Measurements from ENCODE around the gene OPRL1.
"Not testable (repeated sequence)": the region's sequence is repeated elsewhere in the genome, so short reads cannot be mapped to it uniquely, and the experiment has no call there.

The OPRL1 gene

DNA sequence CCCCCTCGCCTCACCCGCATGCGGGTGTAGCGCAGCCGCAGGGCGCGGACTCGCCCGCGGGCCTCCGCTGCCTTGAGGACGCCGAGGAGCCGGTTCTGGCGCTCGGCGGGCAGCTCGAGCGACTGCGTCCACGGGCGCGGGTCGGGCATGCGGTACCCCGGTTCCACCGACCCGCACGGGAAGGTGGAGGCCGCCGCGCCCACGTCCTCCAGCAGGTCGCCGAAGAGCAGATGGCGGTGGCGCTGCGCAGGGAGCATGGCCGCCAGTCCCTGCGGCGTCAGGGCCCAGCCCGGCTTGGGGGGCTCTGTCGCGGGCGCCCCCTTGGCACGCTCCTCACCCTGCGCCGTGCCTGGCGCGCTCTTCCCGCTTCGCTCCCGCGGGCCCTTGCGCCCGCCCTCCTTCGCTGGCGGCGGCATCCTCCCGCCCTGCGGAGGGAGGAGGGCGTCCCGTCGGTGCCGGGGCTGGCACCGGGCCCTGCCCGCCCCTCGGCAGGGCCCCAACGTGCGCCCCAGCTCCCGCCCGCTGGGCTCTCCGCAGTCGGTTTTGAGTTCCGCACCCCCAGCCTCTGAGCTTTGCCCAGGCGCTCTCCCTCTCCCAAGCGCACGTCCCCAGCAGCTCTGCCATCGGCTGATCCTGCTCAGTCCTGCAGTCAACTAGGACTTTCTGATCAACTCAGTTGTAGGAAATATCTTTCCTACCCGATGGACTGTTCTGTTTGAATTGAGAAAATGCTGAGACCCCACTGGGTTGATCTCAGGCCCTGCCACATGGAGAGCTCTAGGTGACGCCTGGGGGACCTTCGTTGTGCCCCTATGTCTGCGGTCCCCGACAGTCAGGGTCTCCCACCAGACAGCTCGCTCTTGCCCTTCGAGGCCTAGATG is 4.2 kb downstream of the OPRL1 start, which contains the start of gene LKAAEAR1:
Gene LKAAEAR1 (minus strand): TSS at position 595 of the 881 bp plus-strand sequence. CDS start 179 bp downstream, at position 416.
- no peak for DNase-seq (ENCODE audit: low read depth in 2 of 2)

DNA sequence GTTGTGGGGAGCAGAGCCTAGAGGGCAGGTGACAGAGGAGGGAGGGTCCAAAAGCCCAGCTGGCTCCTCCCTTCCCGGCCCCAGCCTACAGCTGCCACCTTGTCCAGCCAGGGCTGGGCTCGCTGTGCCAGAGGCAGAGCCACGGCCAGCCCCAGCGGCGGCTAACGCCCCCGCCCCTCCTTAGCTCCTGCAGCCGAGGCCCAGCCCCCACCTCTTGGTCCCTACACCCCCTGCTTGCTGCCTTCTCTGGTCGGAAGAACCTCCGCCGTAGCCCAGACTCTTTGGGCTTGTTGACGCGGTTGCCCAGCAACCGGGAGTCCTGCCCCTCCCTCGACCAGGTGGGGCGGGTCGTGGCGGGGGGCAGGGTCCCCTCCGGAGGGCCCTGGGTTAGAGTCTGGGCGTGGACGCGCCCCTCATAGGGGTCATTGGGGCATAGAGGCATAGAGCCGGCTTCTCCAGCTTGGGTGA is 4.8 kb downstream of the OPRL1 start:
- no peak for DNase-seq (ENCODE audit: low read depth in 2 of 2)

DNA sequence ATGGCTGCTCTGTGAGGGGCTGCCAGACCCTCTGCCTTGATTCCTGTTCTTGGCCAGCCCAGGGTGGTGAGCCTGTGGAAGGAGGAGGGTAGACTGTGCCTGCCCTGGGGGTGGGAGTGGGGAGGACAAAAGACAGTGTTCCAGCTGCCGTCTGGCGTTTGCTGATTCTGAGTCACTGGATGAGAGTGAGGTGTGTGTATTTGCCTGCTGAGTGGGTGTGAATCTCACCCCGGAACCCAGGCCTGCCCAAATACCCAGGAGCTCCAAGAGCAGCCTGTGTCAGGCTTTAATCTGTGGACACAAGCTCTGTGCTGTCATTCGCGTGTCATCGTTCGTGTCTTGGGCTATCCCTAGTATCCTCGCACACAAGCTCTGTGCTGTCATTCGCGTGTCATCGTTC is 6.9 kb downstream of the OPRL1 start:
- no peak for DNase-seq (ENCODE audit: low read depth in 2 of 2)

DNA sequence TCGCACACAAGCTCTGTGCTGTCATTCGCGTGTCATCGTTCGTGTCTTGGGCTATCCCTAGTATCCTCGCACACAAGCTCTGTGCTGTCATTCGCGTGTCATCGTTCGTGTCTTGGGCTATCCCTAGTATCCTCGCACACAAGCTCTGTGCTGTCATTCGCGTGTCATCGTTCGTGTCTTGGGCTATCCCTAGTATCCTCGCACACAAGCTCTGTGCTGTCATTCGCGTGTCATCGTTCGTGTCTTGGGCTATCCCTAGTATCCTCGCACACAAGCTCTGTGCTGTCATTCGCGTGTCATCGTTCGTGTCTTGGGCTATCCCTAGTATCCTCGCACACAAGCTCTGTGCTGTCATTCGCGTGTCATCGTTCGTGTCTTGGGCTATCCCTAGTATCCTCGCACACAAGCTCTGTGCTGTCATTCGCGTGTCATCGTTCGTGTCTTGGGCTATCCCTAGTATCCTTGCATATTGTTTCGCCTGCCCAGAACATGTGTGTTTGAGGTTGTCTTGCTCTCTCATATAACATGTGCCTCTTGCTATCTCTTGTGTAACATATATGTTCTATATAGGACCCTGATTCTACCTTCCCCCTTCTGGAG is 7.4 kb downstream of the OPRL1 start:
- not testable (repeated sequence) for DNase-seq (ENCODE audit: low read depth in 2 of 2)

DNA sequence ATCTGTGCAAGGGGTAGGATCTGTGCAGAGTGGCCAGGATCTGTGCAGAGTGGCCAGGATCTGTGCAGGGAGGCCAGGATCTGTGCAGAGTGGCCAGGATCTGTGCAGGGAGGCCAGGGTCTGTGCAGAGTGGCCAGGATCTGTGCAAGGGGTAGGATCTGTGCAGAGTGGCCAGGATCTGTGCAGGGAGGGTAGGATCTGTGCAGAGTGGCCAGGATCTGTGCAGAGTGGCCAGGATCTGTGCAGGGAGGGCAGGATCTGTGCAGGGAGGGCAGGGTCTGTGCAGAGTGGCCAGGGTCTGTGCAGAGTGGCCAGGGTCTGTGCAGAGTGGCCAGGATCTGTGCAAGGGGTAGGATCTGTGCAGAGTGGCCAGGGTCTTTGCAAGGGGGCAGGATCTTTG is 8.7 kb downstream of the OPRL1 start:
- DNase-seq (ENCODE audit: low read depth in 2 of 2): not testable (repeated sequence)

DNA sequence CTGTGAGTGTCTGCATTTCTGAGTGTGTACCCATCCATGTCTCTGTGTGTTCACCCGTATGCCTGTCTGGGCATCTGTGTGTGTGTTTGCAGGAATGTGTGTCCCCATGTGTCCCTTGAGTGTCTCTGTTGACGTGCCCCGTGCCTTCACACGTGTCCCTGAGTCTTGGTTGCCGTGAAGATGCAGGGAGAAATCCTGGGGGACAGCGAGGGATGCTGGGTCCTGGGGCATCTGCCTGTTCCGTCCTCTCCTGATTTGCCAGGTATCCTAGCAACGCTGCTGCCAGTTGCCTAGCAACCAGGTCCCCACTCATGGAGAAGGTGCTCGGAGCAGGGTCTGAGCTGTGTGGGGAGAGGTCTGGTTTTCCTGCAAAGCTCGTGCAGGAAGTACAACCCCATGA is 10.3 kb downstream of the OPRL1 start:
- DNase-seq (ENCODE audit: low read depth in 2 of 2): no peak

DNA sequence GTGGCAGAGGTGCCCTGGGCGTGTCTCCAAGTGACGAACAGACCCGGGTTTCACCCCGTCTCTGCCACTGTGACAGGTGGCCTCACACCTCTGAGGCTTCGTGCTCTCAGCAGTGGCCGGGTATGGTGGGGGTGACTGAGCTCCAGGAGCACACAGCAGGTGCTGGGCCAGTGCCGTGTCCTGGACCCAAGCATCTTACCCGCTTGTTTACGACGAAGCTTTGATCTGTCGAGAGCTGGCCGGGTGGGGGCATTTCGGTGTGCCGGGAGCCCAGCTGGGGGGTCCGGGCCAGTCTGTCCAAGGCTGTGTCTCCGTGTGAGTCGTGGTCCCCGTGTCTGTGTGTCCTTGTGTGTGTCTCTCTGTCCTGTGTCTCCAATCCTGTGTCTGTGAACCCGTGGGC is 11.5 kb downstream of the OPRL1 start:
- no peak for DNase-seq (ENCODE audit: low read depth in 2 of 2)

DNA sequence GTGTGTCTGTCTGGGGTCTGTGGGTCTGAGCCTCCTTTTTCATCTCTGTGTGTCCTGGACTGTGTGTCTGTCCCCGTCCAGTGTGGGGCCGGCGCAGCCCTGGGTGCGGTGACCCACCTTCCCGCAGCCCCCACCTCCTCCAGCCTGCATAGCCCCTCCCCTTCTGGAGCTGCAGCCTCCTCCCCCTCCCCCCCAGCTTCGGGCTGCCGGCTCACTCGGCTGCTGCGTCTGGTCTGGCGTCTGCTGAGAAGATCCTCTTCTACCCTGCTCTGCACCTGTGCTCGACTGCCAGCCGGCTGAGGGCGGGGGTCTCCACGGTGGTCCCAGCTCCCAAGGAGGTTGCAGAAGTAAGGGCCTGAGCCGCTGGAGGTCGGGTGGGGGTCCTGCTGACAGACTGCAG is 11.9 kb downstream of the OPRL1 start:
- no peak for DNase-seq (ENCODE audit: low read depth in 2 of 2)

DNA sequence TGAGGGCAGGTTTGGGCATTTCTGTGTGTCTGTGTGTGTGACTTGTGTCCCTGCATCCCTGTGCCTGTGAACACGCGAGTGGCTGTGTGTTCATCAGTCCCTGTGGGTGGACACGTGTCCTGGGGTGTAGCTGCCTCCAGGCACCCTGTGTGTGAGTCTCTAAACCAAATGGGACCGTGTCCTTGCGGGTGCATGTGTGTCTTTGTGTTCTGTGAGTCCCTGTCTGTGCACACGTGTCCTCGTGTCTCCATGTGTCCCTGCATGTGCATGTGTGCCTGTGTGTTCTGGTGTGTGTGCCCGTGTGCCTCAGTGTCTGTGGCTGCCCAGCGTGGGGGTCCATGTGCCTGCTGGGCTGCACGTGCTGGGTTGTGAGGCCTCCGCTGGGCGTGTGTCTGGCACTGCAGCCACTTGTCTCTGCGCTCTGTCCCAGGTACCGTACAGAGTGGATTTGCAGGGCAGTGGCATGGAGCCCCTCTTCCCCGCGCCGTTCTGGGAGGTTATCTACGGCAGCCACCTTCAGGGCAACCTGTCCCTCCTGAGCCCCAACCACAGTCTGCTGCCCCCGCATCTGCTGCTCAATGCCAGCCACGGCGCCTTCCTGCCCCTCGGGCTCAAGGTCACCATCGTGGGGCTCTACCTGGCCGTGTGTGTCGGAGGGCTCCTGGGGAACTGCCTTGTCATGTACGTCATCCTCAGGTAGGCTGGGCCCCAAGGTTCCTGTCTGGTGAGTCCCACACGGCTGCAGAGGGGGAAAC is 12.6 kb downstream of the OPRL1 start:
- no peak for DNase-seq (ENCODE audit: low read depth in 2 of 2)

DNA sequence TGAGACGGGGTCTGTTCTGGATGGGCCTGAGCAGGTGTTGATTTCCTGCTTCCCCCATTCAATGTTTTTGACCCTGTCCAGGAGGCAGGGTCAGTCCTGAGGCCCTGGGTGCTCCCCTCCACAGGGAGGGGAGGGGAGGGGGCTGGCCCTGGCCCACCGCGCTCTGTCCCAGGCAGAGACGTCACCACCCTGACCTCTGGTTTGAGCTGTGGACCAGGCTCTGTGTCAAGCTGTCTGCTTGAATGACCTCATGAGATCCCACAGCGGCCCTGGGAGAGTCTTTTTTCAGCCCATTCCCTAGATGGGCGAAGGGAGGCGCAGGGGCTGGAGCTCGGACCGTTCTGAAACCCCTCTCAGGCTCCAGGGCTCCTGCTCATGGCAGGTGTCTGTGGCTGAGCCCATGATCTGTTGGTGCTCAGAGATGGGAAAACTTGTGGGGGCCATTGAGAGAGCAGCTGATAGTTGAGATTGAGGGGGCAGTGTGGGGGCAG is 13.2 kb downstream of the OPRL1 start:
- no peak for DNase-seq (ENCODE audit: low read depth in 2 of 2)

DNA sequence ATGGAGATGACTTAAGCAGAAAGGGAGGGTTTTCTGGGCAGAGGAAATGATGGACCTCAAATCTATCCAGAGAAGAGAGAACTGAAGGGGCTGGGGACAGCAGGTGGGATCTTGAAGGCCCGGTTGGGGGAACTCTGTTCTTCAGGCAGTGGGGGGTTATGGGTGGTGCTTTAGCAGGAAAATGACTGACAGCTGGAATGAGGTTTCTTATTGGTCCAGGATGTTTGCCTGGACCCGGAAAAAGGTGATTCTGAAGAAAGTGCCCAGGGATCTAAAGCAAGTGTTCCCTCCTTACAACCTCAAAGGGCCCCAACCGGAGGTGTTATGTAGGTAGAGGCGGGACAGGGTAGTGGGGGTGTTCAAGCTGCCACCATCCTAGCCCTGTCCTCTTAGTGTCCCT is 15.6 kb downstream of the OPRL1 start:
- no peak for DNase-seq (ENCODE audit: low read depth in 2 of 2)

DNA sequence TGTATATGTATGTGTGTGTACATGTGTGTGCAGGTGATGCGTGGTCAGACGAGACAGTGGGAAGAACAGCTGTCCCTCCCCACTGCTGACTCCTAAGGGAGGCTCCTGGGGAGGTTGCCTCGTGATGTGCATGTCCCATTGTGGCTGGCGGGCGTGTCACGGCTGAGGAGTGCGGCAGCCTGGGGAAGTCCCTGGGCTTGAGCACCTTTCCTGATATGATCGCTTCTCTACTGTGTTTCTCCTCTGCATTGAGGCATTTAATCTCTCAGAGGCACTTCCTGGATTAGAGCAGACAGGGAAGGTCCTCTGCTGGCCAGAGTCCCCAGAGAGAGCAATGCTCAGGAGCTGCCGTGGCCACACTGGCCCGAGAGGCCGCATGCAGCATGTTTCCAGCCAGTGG is 16.0 kb downstream of the OPRL1 start:
- no peak for DNase-seq (ENCODE audit: low read depth in 2 of 2)

DNA sequence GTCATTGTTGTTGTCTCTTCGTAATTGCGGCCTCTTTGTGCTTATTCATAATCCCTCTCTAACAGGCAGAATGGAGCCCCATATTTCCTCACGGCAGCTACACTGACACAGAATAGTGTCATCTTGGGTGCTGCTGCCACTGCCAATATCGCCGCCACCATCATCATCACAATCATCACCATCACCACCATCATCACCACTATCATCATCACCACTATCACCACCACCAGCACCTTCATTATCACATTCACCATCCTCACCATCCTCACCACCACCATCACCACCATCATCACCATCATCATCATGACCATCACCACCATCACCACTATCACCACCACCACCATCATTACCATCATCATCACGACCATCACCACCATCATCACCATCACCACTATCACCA is 16.7 kb downstream of the OPRL1 start:
- no peak for DNase-seq (ENCODE audit: low read depth in 2 of 2)

DNA sequence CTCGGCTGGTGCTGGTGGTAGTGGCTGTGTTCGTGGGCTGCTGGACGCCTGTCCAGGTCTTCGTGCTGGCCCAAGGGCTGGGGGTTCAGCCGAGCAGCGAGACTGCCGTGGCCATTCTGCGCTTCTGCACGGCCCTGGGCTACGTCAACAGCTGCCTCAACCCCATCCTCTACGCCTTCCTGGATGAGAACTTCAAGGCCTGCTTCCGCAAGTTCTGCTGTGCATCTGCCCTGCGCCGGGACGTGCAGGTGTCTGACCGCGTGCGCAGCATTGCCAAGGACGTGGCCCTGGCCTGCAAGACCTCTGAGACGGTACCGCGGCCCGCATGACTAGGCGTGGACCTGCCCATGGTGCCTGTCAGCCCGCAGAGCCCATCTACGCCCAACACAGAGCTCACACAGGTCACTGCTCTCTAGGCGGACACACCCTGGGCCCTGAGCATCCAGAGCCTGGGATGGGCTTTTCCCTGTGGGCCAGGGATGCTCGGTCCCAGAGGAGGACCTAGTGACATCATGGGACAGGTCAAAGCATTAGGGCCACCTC is 18.7 kb downstream of the OPRL1 start:
- no peak for DNase-seq (ENCODE audit: low read depth in 2 of 2)

DNA sequence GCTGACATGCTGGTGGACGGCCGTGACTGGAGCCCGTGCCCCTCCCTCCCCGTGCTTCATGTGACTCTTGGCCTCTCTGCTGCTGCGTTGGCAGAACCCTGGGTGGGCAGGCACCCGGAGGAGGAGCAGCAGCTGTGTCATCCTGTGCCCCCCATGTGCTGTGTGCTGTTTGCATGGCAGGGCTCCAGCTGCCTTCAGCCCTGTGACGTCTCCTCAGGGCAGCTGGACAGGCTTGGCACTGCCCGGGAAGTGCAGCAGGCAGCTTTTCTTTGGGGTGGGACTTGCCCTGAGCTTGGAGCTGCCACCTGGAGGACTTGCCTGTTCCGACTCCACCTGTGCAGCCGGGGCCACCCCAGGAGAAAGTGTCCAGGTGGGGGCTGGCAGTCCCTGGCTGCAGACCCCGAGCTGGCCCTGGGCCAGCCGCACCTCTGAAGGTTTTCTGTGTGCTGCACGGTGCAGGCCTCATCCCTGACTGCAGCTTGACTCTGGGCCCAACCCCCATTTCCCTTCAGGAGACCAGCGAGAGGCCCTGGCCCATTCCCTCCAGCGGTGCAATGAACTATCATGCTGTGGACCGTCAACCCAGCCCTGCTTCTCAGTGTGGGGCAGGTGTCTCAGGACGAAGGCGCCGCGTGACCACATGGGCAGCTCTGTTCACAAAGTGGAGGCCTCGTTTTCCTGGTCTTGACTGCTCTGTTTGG is 19.4 kb downstream of the OPRL1 start:
- no peak for DNase-seq (ENCODE audit: low read depth in 2 of 2)

DNA sequence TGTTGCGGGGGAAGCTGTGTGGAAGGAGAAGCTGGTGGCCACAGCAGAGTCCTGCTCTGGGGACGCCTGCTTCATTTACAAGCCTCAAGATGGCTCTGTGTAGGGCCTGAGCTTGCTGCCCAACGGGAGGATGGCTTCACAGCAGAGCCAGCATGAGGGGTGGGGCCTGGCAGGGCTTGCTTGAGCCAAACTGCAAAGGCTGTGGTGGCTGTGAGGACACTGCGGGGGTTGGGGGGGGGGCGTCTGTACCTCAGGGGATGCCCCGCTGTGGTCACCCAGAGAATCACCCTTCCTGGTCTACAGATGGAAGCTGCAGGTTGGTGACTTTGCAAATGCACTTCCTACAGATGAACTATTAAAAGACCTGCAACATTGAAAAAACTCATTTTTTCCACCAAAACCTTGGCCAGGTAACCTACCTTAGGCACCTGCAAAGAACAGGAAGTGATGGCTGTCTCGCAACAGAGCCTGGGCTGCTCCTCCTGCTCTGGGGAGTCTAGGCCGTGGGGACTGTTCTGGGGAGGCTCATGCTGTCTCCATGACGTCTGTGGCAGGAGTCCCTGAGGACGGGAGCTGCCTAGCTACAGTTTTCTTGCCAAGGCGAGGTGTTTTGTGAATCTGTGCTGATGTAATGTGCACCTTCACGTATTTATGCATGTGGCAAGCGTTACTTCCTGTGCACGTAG is 20.1 kb downstream of the OPRL1 start:
- no peak for DNase-seq (ENCODE audit: low read depth in 2 of 2)

DNA sequence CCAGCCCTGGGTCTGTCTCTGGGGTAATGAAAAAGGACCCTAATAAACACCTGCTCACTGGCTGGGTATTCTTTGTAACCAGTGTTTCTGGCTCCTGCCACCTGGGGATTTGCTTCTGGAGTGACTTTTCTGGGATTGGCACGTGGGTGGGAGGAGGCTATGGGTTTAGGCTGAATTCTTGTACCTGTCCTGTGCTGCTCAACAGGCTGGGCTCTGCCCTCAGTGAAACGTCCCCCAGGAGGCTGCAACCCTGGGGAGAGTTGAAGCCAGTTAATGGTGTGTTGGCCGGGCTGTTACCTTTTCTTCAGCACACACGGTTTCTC is 20.6 kb downstream of the OPRL1 start:
- DNase-seq (ENCODE audit: low read depth in 2 of 2): no peak

DNA sequence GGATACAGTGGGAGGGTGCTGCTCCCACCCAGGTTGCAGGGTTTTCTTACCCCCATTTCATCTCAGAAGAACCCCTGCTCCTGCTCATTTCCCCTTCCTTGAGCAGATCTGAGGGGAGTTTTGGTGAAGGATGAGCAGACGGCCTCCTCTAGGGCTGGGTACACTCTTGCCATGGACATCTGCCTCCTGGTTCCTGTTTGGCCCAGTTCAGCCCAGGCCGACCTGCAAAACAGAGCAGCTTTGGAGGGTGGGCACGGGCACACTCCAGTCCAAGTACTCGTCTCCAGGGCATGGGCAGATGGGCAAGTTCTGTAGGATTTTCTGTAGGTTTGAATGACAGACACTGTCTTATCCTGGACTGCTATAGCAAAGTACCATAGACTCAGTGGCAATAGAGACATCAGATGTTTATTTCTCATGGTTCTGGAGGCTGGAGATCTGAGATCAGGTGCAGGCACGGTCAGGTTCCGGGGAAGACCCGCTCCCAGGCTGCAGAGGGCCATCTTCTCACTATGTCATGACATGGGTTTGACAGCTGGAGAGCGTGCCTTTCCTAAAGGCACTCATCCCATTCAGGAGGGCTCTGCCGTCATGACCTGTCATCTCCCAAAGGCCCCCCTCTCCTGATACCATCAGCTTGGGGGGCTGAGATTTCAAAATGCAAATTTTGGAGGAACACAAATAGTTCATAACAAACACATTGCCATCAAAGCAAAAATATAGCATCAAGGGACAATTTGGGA is 21.2 kb downstream of the OPRL1 start:
- DNase-seq (ENCODE audit: low read depth in 2 of 2): no peak

DNA sequence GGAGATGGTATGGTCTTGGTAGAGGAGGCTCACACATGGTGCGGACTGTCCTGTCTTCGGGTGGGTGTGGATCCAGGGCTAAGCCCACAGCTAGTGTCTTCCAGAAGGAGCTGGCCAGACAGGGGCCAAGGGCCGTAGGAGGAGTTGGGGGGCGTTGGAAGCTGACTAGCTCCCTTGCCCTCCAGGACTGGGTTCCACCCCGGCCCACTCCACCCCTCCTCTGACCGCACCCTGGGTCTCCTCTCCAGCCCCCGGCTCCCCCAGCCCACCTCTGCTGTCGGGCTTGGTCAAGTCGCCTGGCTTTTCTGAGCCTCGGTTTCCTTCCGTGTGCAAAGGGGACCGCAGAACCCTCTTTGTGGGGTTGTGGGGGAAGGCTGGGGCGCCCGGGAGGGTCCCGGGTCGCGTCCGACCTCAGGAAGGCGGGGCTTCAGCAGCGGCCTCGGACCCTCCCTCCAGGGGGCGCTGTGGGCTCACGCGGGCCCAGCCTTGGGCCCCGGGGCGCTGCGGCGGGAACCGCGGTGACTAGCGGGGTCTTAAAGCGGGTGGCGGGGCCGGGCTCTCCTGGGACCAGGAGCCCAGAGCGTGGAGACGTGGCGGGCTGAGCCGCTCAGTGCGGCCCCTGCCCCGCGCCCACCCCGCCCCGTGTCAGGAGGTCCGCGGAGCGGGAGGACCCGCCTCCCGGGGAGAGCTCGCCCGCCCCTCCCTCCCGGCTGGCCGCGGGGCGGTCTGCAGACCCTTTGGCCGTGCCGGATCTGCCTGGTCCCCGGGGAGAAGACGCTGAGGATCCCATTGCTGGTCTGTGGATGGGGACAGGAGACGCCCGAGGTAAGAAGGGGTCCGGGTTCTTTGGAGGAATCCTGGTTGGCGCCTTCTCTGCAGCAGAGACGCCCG is 22.1 kb downstream of the OPRL1 start:
- DNase-seq (ENCODE audit: low read depth in 2 of 2): peak in 1 of 2 donors; percentile 65
